ENCODE data around the gene DACT3. TPM values are rescaled to one million over a fixed set of nuclear protein-coding genes. Genes with fewer than 3 reads are reported as not detected.
A peak's percentile ranks its signal among the peaks of the same experiment; 100 is the strongest.
"Not testable (repeated sequence)": the region's sequence is repeated elsewhere in the genome, so short reads cannot be mapped to it uniquely, and the experiment has no call there.

The DACT3 gene
- total RNA-seq, 1 donor from 2014 or later, result 31.0 TPM

GRCh38 chr19:46634045-46634655 lies 26.8 kb downstream of the DACT3 start:
- peak; percentile 89 for DNase-seq (ENCODE audit: low spot score)

DNA sequence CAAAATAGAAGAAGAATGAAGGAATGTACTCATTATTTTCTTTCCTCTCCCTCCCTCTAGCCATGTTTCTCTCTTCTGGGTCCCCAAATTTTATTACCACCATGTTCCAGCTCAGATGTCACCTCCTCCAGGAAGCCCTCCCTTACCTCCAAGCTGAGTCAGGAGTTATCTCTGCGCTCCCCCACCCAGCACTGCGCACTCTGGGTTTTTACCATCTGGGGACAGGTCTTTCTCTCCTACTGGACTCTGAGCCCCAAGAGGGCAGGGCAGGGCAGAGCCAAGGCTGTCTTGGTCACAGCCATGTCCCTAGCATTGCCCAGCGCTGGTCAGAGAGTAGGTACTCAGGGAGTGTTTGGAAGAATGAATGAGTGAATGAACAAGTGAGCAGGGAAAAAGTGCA lies 27.9 kb downstream of the DACT3 start:
- no peak for DNase-seq (ENCODE audit: low spot score)

- DNase-seq (ENCODE audit: low spot score), result no peak
These were observed 29.5 kb downstream of the DACT3 start for GRCh38 chr19:46631481-46631880.

- no peak for DNase-seq (ENCODE audit: low spot score)
These were observed 30.3 kb downstream of the DACT3 start for GRCh38 chr19:46630586-46631205.

GRCh38 chr19:46629546-46630025 lies 31.4 kb downstream of the DACT3 start:
- no peak for DNase-seq (ENCODE audit: low spot score)

DNA sequence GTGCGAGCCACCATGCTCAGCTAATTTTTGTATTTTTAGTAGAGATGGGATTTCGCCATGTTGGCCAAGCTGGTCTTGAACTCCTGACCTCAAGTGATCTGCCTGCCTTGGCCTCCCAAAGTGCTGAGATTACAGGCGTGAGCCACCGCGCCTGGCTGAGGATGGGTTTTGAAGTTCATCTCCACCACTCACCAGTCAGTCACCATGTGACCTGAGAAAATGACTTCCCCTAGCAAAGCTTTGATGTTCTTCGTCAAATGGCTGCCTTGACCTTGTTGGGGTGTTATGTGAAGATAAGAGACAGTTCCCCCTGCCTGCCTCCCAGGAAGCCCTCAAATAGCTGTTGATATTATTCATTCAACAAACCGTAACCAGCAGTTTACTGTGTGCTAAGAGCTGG lies 32.0 kb downstream of the DACT3 start:
- not testable (repeated sequence) for DNase-seq (ENCODE audit: low spot score)

DNA sequence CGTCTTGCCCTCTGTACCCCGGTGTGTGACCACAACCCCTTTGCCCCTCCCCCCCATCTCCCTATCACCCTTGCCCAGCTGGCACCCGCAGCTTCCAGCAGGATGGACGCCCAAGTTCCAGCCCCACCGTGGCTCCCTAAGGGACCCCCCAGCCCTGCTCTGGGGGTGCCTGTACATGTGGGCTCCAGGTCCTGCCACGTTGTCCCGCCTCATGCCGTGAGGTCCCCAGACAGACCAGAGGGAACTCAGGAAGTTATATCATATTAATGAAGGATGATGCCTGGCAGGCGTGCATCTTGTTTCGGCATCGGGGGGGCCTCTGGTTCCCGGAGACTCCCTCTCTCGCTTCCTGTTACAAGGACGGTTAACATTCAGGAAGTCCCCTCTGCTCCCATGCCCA lies 34.5 kb downstream of the DACT3 start:
- DNase-seq (ENCODE audit: low spot score), result no peak

- no peak for DNase-seq (ENCODE audit: low spot score)
These were observed 35.3 kb downstream of the DACT3 start for GRCh38 chr19:46625731-46626130.

DNA sequence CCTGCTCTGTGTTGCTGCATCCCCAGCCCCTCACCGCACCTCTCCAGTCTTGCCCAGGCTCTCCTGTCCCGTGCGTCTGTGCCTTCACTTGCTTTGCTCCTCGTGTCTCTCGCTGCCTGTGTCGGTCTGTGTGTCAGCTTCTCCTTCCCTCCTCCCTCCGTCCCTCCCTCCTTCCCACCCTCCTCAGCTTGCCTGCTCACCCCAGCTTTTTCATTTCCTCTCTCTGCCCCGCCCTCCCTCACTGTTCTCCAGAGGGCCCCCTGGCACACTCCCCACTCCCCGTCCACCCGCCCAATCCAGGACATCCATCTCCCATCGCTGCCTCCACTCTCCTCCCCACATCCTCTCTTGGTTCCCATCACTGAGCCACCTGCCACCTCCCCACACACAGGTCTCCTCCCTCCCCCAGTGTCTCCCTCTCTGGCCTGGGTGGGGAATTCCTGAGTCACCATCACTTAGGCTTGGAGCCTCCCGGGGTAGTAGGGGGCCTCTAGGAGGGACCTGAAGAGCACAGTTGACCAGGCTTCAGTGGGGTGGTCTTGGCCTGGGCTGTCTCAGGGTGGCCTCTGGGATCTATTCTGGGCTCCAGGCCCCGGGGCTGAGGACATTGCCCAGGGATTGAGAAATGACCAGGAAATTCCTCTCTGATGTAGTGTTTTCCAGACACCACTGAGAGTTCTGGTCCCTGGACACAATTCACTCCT lies 35.9 kb downstream of the DACT3 start, which contains the start of gene PTGIR:
PTGIR (minus strand) TSS at position 132 of the 704 bp plus-strand sequence. CDS start 864 bp downstream, outside the sequence.
- peak; percentile 45 for DNase-seq (ENCODE audit: low spot score)

DNA sequence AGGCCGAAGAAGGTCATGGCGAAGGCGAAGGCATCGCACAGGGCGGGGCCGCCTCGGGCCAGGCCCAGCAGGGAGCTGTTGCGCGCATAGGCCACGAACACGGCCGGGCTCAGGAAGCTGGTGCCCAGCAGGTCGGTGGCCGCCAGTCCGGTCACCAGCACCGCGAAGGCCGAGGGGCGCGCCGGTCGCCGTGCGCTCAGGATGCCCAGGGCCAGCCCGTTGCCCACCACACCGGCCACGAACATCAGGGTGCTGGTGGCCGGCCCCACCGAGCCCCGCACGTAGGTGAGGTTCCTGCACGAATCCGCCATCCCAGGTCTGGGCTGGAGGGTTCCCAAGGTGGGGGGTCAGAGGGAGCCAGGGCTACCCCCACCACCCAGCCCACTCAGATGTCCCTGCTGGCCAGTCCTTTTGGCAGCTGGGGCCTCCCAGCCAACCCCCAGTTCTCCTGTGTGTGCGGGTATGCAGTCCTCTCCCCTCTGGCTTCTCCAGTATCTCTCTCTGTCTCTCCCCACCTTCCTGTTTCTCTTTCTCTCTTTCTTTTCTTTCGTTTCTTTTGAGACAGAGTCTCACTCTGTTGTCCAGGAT lies 37.0 kb downstream of the DACT3 start:
- DNase-seq (ENCODE audit: low spot score), result no peak

- DNase-seq (ENCODE audit: low spot score), result no peak
These were observed 38.9 kb downstream of the DACT3 start for GRCh38 chr19:46622118-46622446.

DNA sequence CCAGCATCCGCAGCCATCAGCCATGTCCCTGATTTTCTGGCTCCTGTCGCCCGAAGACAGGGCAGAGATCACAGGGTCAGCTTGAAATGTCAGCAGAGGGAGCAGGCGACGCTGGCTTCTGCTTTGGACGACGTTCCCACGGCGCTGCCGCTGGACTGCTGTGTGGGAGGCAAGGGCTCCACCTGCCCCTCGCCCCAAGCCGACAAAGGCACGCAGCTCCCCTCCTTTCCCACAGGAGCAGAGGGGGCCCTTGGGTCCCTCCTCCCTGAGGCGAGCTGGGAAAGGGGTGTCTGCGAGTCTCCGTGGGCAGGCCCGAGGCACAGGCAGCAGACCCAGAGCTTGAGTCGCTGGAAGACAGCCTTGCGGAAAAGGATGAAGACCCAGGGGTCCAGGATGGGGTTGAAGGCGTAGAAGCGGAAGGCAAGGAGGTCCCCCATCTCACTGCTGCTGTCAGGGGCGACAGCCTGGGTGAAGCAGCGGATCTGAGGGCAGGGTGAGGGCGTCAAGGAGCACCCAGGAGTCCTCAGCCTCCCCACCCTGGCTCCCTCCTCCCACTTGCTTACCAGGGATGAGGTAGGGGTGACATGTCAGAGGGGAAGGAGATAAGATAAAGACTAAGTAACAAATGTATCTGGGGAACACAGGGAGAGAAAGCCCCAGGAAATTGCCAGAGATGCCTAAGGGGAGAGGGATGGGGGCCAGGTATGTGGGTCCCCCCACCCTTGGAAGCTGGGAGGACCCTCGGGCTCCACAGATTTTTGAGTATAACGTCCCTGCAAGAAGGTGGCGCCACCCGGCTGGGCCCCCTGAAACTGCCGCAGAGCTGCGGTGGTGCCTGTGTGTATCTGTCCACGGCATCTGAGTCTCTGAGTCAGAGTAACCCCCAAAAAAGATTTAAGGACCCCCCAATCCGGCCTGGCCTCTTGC lies 39.5 kb downstream of the DACT3 start:
- no peak for DNase-seq (ENCODE audit: low spot score)

- no peak for DNase-seq (ENCODE audit: low spot score)
These were observed 40.3 kb downstream of the DACT3 start for GRCh38 chr19:46620716-46621115.

- DNase-seq (ENCODE audit: low spot score), result no peak
These were observed 40.7 kb downstream of the DACT3 start for GRCh38 chr19:46620267-46620666.

DNA sequence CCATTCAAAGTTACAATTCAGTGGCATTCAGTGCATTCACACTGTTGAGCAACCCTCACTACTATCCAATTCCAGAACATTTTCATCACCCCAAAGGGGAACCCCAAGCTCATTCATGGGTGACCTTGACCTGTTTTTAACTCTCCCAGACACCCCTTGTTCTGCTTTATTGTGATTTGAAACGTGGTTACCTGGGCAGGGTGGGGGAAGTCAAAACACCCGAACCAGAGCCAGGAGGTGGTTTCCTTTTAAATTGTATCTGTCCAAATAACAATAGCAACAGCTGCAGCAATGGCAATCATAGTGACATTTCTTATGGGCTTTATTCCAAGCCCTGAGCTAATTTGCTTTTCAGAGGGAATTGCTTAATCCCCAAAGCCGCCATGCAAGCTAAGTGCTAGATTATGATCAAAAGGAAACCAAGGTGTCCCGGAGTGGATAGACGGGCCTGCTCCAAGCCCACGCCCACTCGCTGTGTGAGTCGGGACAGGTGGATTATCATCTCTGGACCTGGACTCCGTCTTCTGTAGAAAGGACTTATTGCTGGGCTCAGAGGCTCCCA lies 42.2 kb downstream of the DACT3 start:
- DNase-seq (ENCODE audit: low spot score), result no peak

GRCh38 chr19:46617601-46618000 lies 43.4 kb downstream of the DACT3 start:
- no peak for DNase-seq (ENCODE audit: low spot score)

DNA sequence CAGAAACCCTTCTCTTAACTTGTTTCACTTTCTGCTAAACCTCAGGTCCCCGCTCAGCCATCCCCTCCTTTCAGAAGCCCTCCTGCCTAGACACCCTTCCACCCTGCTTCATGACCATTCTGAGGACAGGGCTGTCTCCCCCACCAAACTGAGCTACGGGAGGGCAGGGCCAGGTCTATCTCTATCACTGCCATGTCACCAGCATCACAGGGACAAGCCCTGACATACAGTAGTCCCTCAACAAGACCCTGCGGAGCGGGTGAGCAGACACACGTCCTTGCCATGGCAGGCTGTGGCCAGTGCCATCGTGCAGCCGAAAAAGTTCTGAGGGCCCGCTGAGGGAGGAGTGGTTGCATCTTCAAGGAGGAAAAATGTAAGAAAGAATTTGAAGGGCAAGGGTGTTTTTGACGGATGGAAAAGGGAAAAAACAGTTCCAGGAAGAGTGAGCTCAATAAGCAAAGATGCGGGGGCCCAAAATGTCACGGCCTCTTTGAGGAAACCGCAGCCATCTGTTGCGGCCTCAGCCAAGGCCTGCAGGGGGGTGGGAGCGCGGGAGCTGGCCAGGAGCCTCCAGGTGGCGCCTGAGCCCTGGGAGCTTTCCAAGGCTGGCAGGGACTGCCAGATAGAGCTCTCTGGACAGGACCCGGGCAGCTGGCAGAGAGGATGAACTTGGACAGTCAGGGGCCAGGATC lies 44.2 kb downstream of the DACT3 start:
- DNase-seq (ENCODE audit: low spot score), result no peak

DNA sequence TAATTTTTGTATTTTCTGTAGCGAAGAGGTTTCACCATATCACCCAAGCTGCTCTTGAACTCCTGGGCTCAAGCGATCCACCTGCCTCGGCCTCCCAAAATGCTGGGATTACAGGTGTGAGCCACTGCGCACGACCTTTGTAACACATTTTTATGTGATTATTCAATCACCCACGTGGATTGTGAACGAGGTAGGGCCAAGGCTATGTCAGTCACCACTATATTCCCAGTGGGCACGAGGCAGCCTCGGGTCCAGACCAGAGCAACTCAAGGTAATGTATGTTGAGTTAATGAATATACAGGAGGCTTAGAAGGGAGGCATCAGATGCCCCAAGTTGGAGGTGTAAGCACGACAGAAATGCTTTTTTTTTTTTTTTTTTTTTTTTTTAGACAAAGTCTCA lies 45.0 kb downstream of the DACT3 start:
- DNase-seq (ENCODE audit: low spot score), result no peak

- peak; percentile 85 for DNase-seq (ENCODE audit: low spot score)
These were observed 46.8 kb downstream of the DACT3 start for GRCh38 chr19:46614114-46614722.

- no peak for DNase-seq (ENCODE audit: low spot score)
These were observed 47.5 kb downstream of the DACT3 start for GRCh38 chr19:46613525-46613924.

All from mucosa of gallbladder (tissue), 1 donor.